Measurements from ENCODE around the gene WNK3.

The WNK3 gene

GRCh38 chrX:54246866-54247265, 111.0 kb downstream of the WNK3 start:
- no peak for DNase-seq (ENCODE audit: extremely low read depth in 1 of 2, low read depth in 1 of 2)

DNA sequence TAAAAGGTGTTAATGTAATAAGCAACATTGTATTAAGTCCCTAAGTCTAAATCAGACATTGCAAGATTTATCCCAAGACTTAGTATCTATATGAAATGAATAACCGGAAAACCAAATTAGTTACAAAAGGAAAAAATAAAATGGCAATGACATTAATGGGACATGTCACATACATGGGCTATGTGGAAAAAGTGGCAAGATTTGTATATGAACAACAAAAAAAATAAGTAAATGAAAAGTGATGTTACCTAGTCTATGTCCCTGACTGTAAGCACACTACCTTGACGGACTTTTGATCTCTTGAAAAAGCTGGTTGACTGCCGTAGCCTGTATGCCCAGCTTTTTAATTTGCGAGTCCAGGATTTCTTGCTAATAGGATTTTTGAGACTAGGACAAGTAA, 119.3 kb downstream of the WNK3 start:
- DNase-seq (ENCODE audit: extremely low read depth in 1 of 2, low read depth in 1 of 2), result no peak

- DNase-seq (ENCODE audit: extremely low read depth in 1 of 2, low read depth in 1 of 2), result no peak
These were observed 120.8 kb downstream of the WNK3 start for GRCh38 chrX:54237014-54237413.

DNA sequence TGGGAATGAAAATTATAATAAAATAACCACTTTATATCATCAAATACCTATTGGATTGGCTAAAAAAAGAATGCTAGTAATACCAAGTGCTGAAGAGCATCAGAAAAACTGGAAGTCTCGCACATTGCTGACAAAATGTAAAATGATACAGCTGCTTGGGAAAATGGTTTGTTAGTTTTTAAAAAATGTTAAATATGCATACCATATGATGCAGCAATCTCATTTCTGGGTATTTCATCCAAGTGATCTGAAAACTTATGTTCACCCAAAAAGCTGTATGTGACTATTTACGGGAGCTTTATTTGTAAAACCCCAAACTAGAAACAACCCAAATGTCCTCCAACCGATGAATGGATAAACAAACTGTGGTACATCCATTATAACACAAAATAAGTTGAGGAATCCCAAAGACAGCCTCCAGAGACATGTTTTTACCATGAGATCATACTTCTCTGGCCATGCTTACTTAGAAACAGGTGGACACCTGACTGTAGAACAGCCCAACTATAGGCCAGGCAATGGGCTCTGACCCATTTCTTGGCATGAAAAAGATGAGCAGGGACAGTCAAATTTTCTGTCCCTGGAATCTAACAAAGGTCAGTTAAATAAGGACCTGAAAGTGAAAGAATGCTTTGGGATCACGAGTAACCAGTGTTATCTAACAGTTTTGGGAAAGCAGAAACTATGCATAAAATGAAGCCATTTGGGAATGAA, 127.3 kb downstream of the WNK3 start:
- no peak for DNase-seq (ENCODE audit: extremely low read depth in 1 of 2, low read depth in 1 of 2)

- DNase-seq (ENCODE audit: extremely low read depth in 1 of 2, low read depth in 1 of 2), result no peak
These were observed 134.3 kb downstream of the WNK3 start for GRCh38 chrX:54223581-54223980.

- DNase-seq (ENCODE audit: extremely low read depth in 1 of 2, low read depth in 1 of 2), result no peak
These were observed 144.2 kb downstream of the WNK3 start for GRCh38 chrX:54213603-54214002.

- no peak for DNase-seq (ENCODE audit: extremely low read depth in 1 of 2, low read depth in 1 of 2)
These were observed 149.3 kb downstream of the WNK3 start for GRCh38 chrX:54208531-54208930.

- DNase-seq (ENCODE audit: extremely low read depth in 1 of 2, low read depth in 1 of 2), result no peak
These were observed 159.6 kb downstream of the WNK3 start for GRCh38 chrX:54198262-54198661.

DNA sequence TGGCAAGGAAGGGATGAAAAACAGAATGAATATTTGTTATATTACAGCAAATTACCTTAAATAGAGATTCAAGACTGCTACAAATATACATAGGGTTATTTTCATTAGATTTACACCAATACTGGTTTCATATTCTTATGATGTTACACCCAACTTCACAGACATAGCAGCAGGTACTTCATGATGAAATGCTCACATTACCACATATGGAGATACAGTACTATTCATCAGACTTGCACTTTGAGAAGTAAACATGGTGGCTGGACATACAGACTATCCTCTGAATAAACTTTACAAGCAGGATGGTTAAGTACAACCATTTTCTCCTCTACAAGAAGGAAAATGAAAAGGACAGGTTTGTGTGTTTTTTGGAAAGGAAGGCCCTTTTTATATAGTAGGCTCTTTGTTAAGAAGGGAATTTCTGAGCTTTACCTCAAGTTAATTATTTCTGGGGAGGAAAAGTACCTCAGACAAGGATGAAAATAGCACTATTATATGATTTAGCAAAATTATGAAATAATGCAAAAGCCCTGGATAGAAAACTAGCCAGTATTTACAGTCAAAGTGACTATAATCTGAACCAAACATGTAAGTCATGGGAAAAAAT, 162.8 kb downstream of the WNK3 start:
- DNase-seq (ENCODE audit: extremely low read depth in 1 of 2, low read depth in 1 of 2), result no peak

GRCh38 chrX:54193085-54193821, 164.6 kb downstream of the WNK3 start:
- DNase-seq (ENCODE audit: extremely low read depth in 1 of 2, low read depth in 1 of 2), result no peak

- no peak for DNase-seq (ENCODE audit: extremely low read depth in 1 of 2, low read depth in 1 of 2)
These were observed 173.4 kb downstream of the WNK3 start for GRCh38 chrX:54184474-54184873.

- DNase-seq (ENCODE audit: extremely low read depth in 1 of 2, low read depth in 1 of 2), result peak; percentile 32 to 44
These were observed 174.8 kb downstream of the WNK3 start, which contains the start of gene FAM120C for GRCh38 chrX:54182864-54183613. Gene FAM120C, minus strand, starts transcription at chrX:54183254. Its CDS starts 56 bp downstream, at chrX:54183198.

DNA sequence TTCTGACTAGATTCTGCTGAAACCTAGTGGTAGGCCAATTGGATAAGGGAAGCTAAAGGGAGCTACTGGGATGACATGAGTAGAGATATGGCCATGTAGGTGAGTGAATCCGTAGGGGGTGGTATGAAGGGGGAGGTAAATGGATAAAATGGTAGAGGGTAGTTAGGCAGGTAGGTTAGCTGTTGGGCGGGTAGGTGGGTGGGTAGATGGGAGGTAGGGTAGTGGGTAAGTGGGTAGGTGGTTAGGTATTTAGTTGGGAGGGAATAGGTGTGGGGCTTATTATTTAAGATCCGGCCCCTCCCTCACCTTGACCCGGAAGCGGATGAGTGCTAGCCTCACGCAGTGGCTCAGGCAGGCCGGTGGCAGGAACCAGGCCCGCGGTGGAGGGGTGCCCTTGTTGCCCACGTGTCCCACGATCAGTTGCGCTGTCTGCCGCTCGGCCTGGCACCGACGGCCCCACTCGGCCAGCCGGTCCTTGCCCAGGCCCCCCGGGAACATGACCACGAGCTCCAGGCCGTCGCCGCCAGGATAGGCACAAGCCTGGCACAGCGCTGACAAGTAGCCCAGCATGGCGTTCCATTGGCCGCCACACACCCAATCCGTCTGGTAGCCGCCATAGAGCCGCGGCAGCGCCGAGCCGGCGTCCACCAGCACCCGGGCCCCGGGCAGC, 175.5 kb downstream of the WNK3 start:
- peak; percentile 27 to 52 for DNase-seq (ENCODE audit: extremely low read depth in 1 of 2, low read depth in 1 of 2)

- DNase-seq (ENCODE audit: extremely low read depth in 1 of 2, low read depth in 1 of 2), result no peak
These were observed 176.5 kb downstream of the WNK3 start for GRCh38 chrX:54181202-54181953.

DNA sequence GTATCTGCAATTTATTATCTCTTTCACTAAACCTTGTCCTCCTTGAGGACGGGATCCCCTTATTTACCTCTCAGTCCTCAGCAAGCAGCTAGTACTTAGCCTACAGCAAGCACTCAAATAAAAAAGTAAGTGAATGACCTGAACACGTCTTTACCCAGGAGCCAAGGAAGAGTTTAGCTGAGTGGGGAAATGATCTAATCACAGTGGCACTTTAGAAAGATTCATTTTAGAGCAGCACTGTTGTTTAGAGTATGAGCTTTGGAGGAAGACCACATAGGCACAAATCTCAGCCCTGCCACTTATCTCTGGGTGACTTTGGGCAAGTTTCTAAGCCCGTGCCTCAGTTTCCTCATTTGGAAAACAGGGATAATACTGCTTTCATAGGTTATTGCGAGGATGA, 177.4 kb downstream of the WNK3 start:
- no peak for DNase-seq (ENCODE audit: extremely low read depth in 1 of 2, low read depth in 1 of 2)

DNA sequence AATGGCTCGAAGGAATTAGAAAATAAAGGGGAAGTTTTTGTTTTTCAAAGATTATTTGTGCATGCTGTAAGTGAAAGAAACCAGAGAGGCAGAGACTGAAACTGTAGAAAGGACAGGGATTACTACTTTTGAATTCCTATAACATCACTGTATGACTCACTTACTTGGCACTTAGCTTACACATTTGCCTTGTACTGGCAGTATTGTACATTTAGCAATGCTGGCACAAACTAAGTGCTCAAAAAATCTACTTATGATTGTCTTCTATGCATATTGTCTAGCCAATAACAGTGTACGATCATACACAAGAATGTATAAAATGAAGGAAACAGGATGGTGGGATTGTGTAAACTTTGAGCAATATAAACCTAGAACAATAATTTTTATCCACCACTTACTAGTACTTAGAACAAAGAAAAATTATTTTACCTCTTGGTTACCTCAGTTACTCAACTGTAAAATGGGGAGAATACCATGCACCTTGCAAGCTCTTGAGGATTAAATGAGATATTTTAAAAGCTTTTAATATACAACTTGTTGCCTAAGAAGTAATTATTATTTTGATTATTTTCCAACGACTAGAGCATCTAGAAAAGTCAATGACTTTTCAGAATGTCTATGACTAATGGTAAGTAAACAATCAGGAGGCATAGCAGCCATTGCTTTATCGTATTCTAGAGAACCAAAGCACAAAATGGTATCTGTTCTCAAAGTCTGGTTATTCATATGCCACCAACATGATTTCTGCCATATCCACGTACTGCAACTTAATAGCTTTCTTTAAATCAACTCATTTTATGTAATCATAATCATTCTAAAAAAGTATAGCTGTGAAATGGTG, 179.5 kb downstream of the WNK3 start:
- no peak for DNase-seq (ENCODE audit: extremely low read depth in 1 of 2, low read depth in 1 of 2)

DNA sequence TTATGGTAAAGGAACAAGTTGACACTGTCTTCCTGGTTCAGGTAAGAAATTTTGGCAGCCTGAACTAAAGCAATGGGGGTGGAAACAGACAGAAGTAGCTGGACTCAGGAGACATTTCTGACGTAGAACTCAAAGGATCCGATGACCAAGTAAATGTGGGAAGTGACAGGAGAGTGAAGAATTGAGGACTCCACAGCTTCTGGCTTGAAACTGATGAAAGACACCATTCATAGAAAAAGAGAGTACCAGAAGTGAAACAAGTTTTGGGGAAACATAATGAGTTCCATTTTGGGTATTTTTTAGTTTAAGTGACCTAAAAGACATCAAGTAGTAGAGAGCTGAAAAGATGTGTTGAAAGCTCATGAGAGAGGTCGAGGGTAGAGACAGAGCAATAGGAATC, 180.5 kb downstream of the WNK3 start:
- DNase-seq (ENCODE audit: extremely low read depth in 1 of 2, low read depth in 1 of 2), result no peak

GRCh38 chrX:54173791-54174190, 184.1 kb downstream of the WNK3 start:
- no peak for DNase-seq (ENCODE audit: extremely low read depth in 1 of 2, low read depth in 1 of 2)

DNA sequence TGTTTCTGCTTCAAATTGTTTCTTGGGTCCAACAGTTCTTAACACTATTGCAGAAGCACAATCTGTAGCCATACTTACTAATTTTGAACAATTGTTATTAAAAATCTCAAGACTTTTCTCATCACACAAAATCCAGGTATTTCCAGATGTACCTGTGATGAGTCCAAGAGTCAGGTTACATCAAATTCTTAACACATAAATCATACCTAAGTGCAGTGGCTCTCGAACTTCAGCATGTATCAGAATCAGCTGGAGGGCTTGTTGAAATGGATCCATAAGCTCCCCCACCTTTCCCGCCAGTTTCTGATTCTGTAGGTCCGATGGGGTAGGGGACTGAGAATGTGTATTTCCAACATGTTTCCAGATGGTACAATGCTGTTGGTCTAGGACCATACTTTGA, 185.4 kb downstream of the WNK3 start:
- no peak for DNase-seq (ENCODE audit: extremely low read depth in 1 of 2, low read depth in 1 of 2)
